Cardiac muscle cell (in vitro differentiated cells and primary cell): ENCODE measurements around the gene AIFM1. TPM values are rescaled to one million over a fixed set of nuclear protein-coding genes. Genes with fewer than 3 reads are reported as not detected.

Experiments used
- DNase-seq, 2 donors: peaks; one replicate each; pipeline versions ENCODE4 v3.0.0 to v3.0.0-alpha.2; 2010 to 2017; ENCODE audit warnings: low read depth in 1 of 2, low spot score in 1 of 2
- H3K27ac ChIP-seq: fragments of 200-600 bp; sonication (generic); 2 replicates; pipeline ENCODE4 v1.5.1; 2016
- H3K27me3 ChIP-seq: fragments of 200-600 bp; sonication (generic); 2 replicates; pipeline ENCODE4 v1.6.0; 2016; ENCODE audit warnings: control low read depth
- H3K36me3 ChIP-seq: fragments of 200-600 bp; sonication (generic); 2 replicates; pipeline ENCODE4 v1.5.1; 2016; ENCODE audit warnings: control low read depth
- H3K4me1 ChIP-seq: fragments of 200-600 bp; sonication (generic); 2 replicates; pipeline ENCODE4 v1.8.1; 2017; ENCODE audit warnings: low read depth, mild to moderate bottlenecking, mixed run types
- H3K4me3 ChIP-seq: fragments of 200-600 bp; sonication (generic); 2 replicates; pipeline ENCODE4 v1.5.1; 2016; ENCODE audit warnings: mild to moderate bottlenecking
- H3K9me3 ChIP-seq: fragments of 200-600 bp; sonication (generic); 2 replicates; pipeline ENCODE4 v1.5.1; 2017; ENCODE audit warnings: low read depth, mild to moderate bottlenecking, control low read depth
- polyA plus RNA-seq: library from polyadenylated mRNA; unstranded; fragments of >200 nt; fragmentation: Nextera tagmentation; extraction: Ambion mirVana; gene quantifications from 2 replicates; pipeline ENCODE4 v1.2.1, GENCODE V29; 2016
- total RNA-seq: library from RNA; depleted of rRNA; stranded (reverse); fragments of >200 nt; gene quantifications from 2 replicates; pipeline ENCODE4 v1.2.3, GENCODE V29; 2016
- TF ChIP-seq, protein P1 (sequence below): IDR thresholded peaks from 2 replicates; pipeline ENCODE4 v1.5.1; 2012; ENCODE audit warnings: low read depth, mild to moderate bottlenecking, low read length

Gene AIFM1
- total and polyA plus RNA-seq, 2 experiments from 2014 or later: 53.6 to 184 TPM

- no peaks in the 10 kb centered on the region for H3K36me3 ChIP-seq
- no peaks in the 10 kb centered on the region for H3K9me3 ChIP-seq
- no peak for DNase-seq
- no peak overlapping the region for H3K27ac ChIP-seq
- TF ChIP-seq, protein P1, sequence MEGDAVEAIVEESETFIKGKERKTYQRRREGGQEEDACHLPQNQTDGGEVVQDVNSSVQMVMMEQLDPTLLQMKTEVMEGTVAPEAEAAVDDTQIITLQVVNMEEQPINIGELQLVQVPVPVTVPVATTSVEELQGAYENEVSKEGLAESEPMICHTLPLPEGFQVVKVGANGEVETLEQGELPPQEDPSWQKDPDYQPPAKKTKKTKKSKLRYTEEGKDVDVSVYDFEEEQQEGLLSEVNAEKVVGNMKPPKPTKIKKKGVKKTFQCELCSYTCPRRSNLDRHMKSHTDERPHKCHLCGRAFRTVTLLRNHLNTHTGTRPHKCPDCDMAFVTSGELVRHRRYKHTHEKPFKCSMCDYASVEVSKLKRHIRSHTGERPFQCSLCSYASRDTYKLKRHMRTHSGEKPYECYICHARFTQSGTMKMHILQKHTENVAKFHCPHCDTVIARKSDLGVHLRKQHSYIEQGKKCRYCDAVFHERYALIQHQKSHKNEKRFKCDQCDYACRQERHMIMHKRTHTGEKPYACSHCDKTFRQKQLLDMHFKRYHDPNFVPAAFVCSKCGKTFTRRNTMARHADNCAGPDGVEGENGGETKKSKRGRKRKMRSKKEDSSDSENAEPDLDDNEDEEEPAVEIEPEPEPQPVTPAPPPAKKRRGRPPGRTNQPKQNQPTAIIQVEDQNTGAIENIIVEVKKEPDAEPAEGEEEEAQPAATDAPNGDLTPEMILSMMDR: no peak
- no peaks in the 10 kb centered on the region for H3K4me1 ChIP-seq
- H3K4me3 ChIP-seq: no peak overlapping the region
- H3K27me3 ChIP-seq: peaks cover 19% of the 10 kb centered on the region
These were observed 51.5 kb downstream of the AIFM1 start for GRCh38 chrX:130114141-130114588.

GRCh38 chrX:130111220-130112154 is 54.2 kb downstream of the AIFM1 start:
- Histone ChIP-seq H3K9me3 (no peaks in the 10 kb centered on the region), H3K4me1 (no peaks in the 10 kb centered on the region), H3K36me3 (no peaks in the 10 kb centered on the region), H3K4me3 (no peak overlapping the region), H3K27me3 (peaks cover 19% of the 10 kb centered on the region), H3K27ac (no peak overlapping the region)
- DNase-seq: peak in 1 of 2 donors; percentile 22
- TF ChIP-seq, protein P1: no peak

DNA sequence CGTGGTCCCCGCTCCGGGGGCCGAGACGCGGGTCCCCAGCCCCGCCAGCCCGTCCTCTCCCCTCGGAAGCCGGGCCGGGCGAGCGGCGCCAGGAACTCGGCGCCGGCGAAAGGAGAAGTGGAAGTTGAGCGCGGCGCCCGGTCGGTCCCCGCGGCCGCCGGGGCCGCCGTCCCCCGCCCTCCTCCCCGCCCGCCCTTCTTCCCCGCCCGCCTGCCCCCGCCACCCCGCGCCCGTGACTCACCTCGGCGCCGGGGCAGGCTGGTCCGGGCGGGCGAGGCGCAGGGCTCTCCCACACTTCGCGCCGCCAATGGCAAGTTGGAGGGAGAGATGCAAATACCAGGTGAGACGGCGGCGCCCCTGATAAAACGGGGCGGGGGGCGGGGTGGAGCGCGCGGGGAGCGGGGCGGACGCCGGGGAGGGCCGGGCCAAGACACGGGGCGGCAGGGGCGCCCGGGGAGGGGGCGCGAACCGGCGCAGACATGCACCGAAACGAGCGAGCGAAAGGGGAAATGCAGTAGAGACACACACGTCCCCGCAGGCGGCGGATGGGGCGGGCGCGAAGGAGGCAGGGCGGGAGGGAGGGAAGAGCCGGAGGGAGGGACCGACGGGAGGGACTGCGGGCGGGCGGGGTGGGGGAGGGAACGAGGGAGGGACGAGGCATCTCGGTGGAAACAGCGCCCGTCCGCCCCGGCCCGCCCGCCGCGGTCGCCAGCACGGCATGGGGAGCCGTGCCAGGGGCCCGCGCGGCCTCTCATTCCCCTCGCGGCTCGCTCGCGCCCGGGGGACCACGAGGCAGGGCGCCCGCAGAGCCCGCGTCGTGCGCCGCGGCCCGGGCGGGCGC is 55.0 kb downstream of the AIFM1 start, which contains the start of gene ELF4:
ELF4 (minus strand) TSS at position 119 of the 841 bp plus-strand sequence. CDS start 29,167 bp downstream, outside the sequence.
- Histone ChIP-seq H3K4me3 (peak within 1 kb of the TSS; percentile 22), H3K27ac (no peak within 1 kb of the TSS), H3K9me3 (no peaks in the 10 kb centered on the region), H3K27me3 (peaks cover 19% of the 10 kb centered on the region), H3K4me1 (no peaks in the 10 kb centered on the region), H3K36me3 (no peaks in the 10 kb centered on the region)
- DNase-seq: peak; percentile 20 to 68
- TF ChIP-seq, protein P1: no peak

- Histone ChIP-seq H3K36me3 (no peaks in the 10 kb centered on the region), H3K27me3 (peaks cover 19% of the 10 kb centered on the region), H3K27ac (no peak overlapping the region), H3K9me3 (no peaks in the 10 kb centered on the region), H3K4me1 (no peaks in the 10 kb centered on the region), H3K4me3 (peak overlapping the region; percentile 22)
- TF ChIP-seq, protein P1: no peak
- no peak for DNase-seq
These were observed 55.9 kb downstream of the AIFM1 start for GRCh38 chrX:130109429-130110378.
